Naive thymus-derived CD8-positive, alpha-beta T cell (primary cell): ENCODE data around the gene CACNB1. TPM values are rescaled to one million over a fixed set of nuclear protein-coding genes. Genes with fewer than 3 reads are reported as not detected.

Source experiments
- ATAC-seq, 2 donors: fragments of 150-1000 bp; cut with Tn5 transposase in 1 of 2; sonication (Bioruptor Pico), chemical (Tn5 transposase) in 1 of 2; 1 replicate in 1 of 2; 2 replicates in 1 of 2; pipeline ENCODE4 v1.10.0; 2021; ENCODE audit warnings: mild to moderate bottlenecking in 2 of 2, moderate library complexity in 2 of 2
- POLR2A ChIA-PET: fragments of 350-600 bp; sonication (Branson Sonifier 250); formaldehyde crosslinking; loops from one replicate; lab custom pipeline; 2021; ENCODE audit warnings: antibody characterized with exemption; lab: Charles Lee
- DNase-seq, 10 donors: peaks; one replicate each; pipeline versions ENCODE4 v3.0.0 to v3.0.0-alpha.2; 2020 to 2022
- H3K27ac Mint-ChIP-seq, 10 donors: one replicate each; pipeline ENCODE4 v1.8.0; 2020 to 2022; ENCODE audit warnings: mild to moderate bottlenecking in 10 of 10, mixed read lengths in 10 of 10, moderate library complexity in 4 of 10, inconsistent platforms in 1 of 10
- H3K27me3 Mint-ChIP-seq, 5 donors: one replicate each; pipeline ENCODE4 v1.8.0; 2021 to 2022; ENCODE audit warnings: mixed read lengths in 5 of 5
- H3K36me3 Mint-ChIP-seq, 3 donors: one replicate each; pipeline ENCODE4 v1.8.0; 2020 to 2022; ENCODE audit warnings: mixed read lengths in 3 of 3, mild to moderate bottlenecking in 2 of 3, inconsistent platforms in 1 of 3
- H3K4me1 Mint-ChIP-seq, 4 donors: one replicate each; pipeline ENCODE4 v1.8.0; 2021 to 2022; ENCODE audit warnings: mixed read lengths in 4 of 4
- H3K4me3 Mint-ChIP-seq, 10 donors: one replicate each; pipeline ENCODE4 v1.8.0; 2020 to 2022; ENCODE audit warnings: mild to moderate bottlenecking in 10 of 10, mixed read lengths in 10 of 10, moderate library complexity in 6 of 10, inconsistent platforms in 1 of 10
- H3K9me3 Mint-ChIP-seq, 9 donors: one replicate each; pipeline ENCODE4 v1.8.0; 2020 to 2022; ENCODE audit warnings: mixed read lengths in 9 of 9, mild to moderate bottlenecking in 3 of 9, inconsistent platforms in 1 of 9, moderate library complexity in 1 of 9
- polyA plus RNA-seq, 3 donors: library from polyadenylated mRNA; unstranded; fragments of 300-500 nt; fragmentation: Illumina TruSeq; gene quantifications; one replicate each; pipeline ENCODE4 v1.2.3, GENCODE V29; 2021
- total RNA-seq, 8 experiments: library from RNA in 2 of 8; stranded (reverse) in 2 of 8; gene quantifications; one replicate each; pipeline ENCODE4 v1.2.3 and lab custom pipeline; 2021 to 2026

CACNB1 gene
- total and polyA plus RNA-seq, 5 experiments from 2014 or later, result 0.75 to 12.0 (median 6.3) TPM; not detected in 1

GRCh38 chr17:39212195-39212810, 14.8 kb upstream of the CACNB1 start:
- H3K4me3 Mint-ChIP-seq, result peak overlapping the region in 2 of 10 donors; percentile 14 to 34
- peak overlapping the region in 2 of 10 donors; percentile 8 to 31 for H3K27ac Mint-ChIP-seq
- DNase-seq (no peak), ATAC-seq (no peak)
- peaks cover 0 to 14% (median 5%) of the 10 kb centered on the region in 5 donors for H3K27me3 Mint-ChIP-seq
- H3K9me3 Mint-ChIP-seq, result no peaks in the 10 kb centered on the region
- POLR2A ChIA-PET, result no interaction called here
- H3K36me3 Mint-ChIP-seq, result no peaks in the 10 kb centered on the region
- H3K4me1 Mint-ChIP-seq, result peaks cover 17 to 35% (median 31%) of the 10 kb centered on the region in 4 donors

GRCh38 chr17:39210093-39210434, 12.6 kb upstream of the CACNB1 start:
- H3K27ac Mint-ChIP-seq, result peak overlapping the region in 7 of 10 donors; percentile 72 to 94 (median 82)
- H3K9me3 Mint-ChIP-seq, result no peaks in the 10 kb centered on the region
- POLR2A ChIA-PET, result interaction anchor here (0.7 to 7.3 kb wide), 5 partner anchors 11 to 252 kb away, joined by 3 to 134 read pairs (median 9); partner anchors contain the start of gene RPL19

GRCh38 chr17:39209317-39210092, 12.0 kb upstream of the CACNB1 start:
- no peaks in the 10 kb centered on the region for H3K9me3 Mint-ChIP-seq
- peak overlapping the region; percentile 67 to 95 (median 90) for H3K27ac Mint-ChIP-seq
- H3K4me3 Mint-ChIP-seq, result peak overlapping the region; percentile 46 to 75 (median 68)
- peak; percentile 76 to 78 for ATAC-seq
- peaks cover 19 to 40% (median 38%) of the 10 kb centered on the region in 4 donors for H3K4me1 Mint-ChIP-seq
- POLR2A ChIA-PET, result interaction anchor here (0.7 to 7.3 kb wide), 9 partner anchors 8 to 384 kb away, joined by 3 to 134 read pairs (median 5); partner anchors contain the start of genes CWC25, RPL19 and STAC2
- H3K27me3 Mint-ChIP-seq, result no peaks in the 10 kb centered on the region
- peak; percentile 58 to 91 (median 74) for DNase-seq
- peaks cover 0 to 8% (median 0%) of the 10 kb centered on the region in 3 donors for H3K36me3 Mint-ChIP-seq

More at GRCh38 chr17:39210093-39210434, 12.6 kb upstream of the CACNB1 start:
- Mint-ChIP-seq H3K36me3 (peaks cover 0 to 2% (median 0%) of the 10 kb centered on the region in 3 donors), H3K27me3 (no peaks in the 10 kb centered on the region), H3K4me1 (peaks cover 19 to 41% (median 38%) of the 10 kb centered on the region in 4 donors), H3K4me3 (peak overlapping the region; percentile 32 to 84 (median 68))
- ATAC-seq (no peak), DNase-seq (no peak)

- POLR2A ChIA-PET, result interaction anchor here (1.1 to 7.3 kb wide), 8 partner anchors 9 to 384 kb away, joined by 4 to 134 read pairs (median 7); partner anchors contain the start of genes CWC25, RPL19 and STAC2
- ATAC-seq (peak; percentile 12 to 35), DNase-seq (peak in 8 of 10 donors; percentile 22 to 40 (median 31))
- Mint-ChIP-seq H3K36me3 (peaks cover 0 to 14% (median 3%) of the 10 kb centered on the region in 3 donors), H3K27me3 (no peaks in the 10 kb centered on the region), H3K27ac (peak overlapping the region in 9 of 10 donors; percentile 67 to 95 (median 91)), H3K9me3 (no peaks in the 10 kb centered on the region), H3K4me1 (peaks cover 20 to 42% (median 38%) of the 10 kb centered on the region in 4 donors), H3K4me3 (peak overlapping the region; percentile 46 to 75 (median 62))
Measured at GRCh38 chr17:39208893-39209292, 11.4 kb upstream of the CACNB1 start.

GRCh38 chr17:39208136-39208535, 10.7 kb upstream of the CACNB1 start:
- POLR2A ChIA-PET, result interaction anchor here (0.5 to 7.3 kb wide), 9 partner anchors 8 to 383 kb away, joined by 3 to 134 read pairs (median 5); partner anchors contain the start of genes CWC25, RPL19 and STAC2
- ATAC-seq, result peak; percentile 37 to 41
- Mint-ChIP-seq H3K27ac (peak overlapping the region; percentile 43 to 95 (median 90)), H3K27me3 (no peaks in the 10 kb centered on the region), H3K4me1 (peaks cover 20 to 48% (median 38%) of the 10 kb centered on the region in 4 donors), H3K4me3 (peak overlapping the region in 8 of 10 donors; percentile 54 to 75 (median 67)), H3K9me3 (no peaks in the 10 kb centered on the region), H3K36me3 (peaks cover 0 to 22% (median 7%) of the 10 kb centered on the region in 3 donors)
- peak in 3 of 10 donors; percentile 9 to 34 (median 28) for DNase-seq

GRCh38 chr17:39205112-39205526, 7.7 kb upstream of the CACNB1 start:
- POLR2A ChIA-PET, result interaction anchor here (0.7 to 7.3 kb wide), 2 partner anchors 16 to 36 kb away, joined by 3 to 134 read pairs; no protein-coding TSS in a partner anchor
- Mint-ChIP-seq H3K36me3 (peaks cover 5 to 51% (median 22%) of the 10 kb centered on the region in 3 donors), H3K4me1 (peaks cover 24 to 64% (median 60%) of the 10 kb centered on the region in 4 donors)

GRCh38 chr17:39204245-39204644, 6.8 kb upstream of the CACNB1 start:
- peaks cover 30 to 65% (median 61%) of the 10 kb centered on the region in 4 donors for H3K4me1 Mint-ChIP-seq
- POLR2A ChIA-PET, result interaction anchor here (0.5 to 7.3 kb wide), 2 partner anchors 37 to 211 kb away, joined by 3 to 134 read pairs; no protein-coding TSS in a partner anchor
- no peaks in the 10 kb centered on the region for H3K27me3 Mint-ChIP-seq
- H3K27ac Mint-ChIP-seq, result peak overlapping the region in 7 of 10 donors; percentile 26 to 78 (median 59)
- H3K9me3 Mint-ChIP-seq, result no peaks in the 10 kb centered on the region
- ATAC-seq (no peak), DNase-seq (no peak)
- peaks cover 5 to 54% (median 22%) of the 10 kb centered on the region in 3 donors for H3K36me3 Mint-ChIP-seq
- peak overlapping the region in 1 of 10 donors; percentile 50 for H3K4me3 Mint-ChIP-seq

More at GRCh38 chr17:39205112-39205526, 7.7 kb upstream of the CACNB1 start:
- DNase-seq (no peak), ATAC-seq (no peak)
- Mint-ChIP-seq H3K27ac (peak overlapping the region in 4 of 10 donors; percentile 4 to 66 (median 30)), H3K4me3 (peak overlapping the region in 1 of 10 donors; percentile 20), H3K27me3 (no peaks in the 10 kb centered on the region), H3K9me3 (no peaks in the 10 kb centered on the region)

GRCh38 chr17:39200957-39201510, 3.6 kb upstream of the CACNB1 start:
- POLR2A ChIA-PET, result interaction anchor here (0.6 to 2.7 kb wide), 6 partner anchors 10 to 216 kb away, joined by 3 to 57 read pairs (median 13); partner anchors contain the start of gene ARL5C
- H3K9me3 Mint-ChIP-seq, result no peaks in the 10 kb centered on the region
- H3K27ac Mint-ChIP-seq, result peak overlapping the region; percentile 98 to 100 (median 99)
- no peaks in the 10 kb centered on the region for H3K27me3 Mint-ChIP-seq
- DNase-seq (no peak), ATAC-seq (no peak)
- peak overlapping the region; percentile 86 to 99 (median 96) for H3K4me3 Mint-ChIP-seq
- H3K36me3 Mint-ChIP-seq, result peaks cover 5 to 54% (median 22%) of the 10 kb centered on the region in 3 donors
- peaks cover 20 to 63% (median 52%) of the 10 kb centered on the region in 4 donors for H3K4me1 Mint-ChIP-seq

- Mint-ChIP-seq H3K9me3 (no peaks in the 10 kb centered on the region), H3K27ac (peak within 1 kb of the TSS; percentile 98 to 100 (median 99)), H3K36me3 (peaks cover 5 to 55% (median 22%) of the 10 kb centered on the region in 3 donors), H3K4me1 (peaks cover 23 to 71% (median 59%) of the 10 kb centered on the region in 4 donors), H3K27me3 (no peaks in the 10 kb centered on the region), H3K4me3 (peak within 1 kb of the TSS; percentile 86 to 99 (median 96))
- ATAC-seq, result peak; percentile 73 to 81
- POLR2A ChIA-PET, result interaction anchor here (0.5 to 2.7 kb wide), 44 partner anchors 8 to 1074 kb away, joined by 3 to 57 read pairs (median 4); partner anchors contain the start of genes ARL5C, CDK12, FBXO47 and LASP1
- peak in 8 of 10 donors; percentile 65 to 97 (median 74) for DNase-seq
Measured at GRCh38 chr17:39200070-39200879, 2.8 kb upstream of the CACNB1 start, which contains the start of gene RPL19. TSS of gene RPL19 (plus strand) at chr17:39200283. CDS start at chr17:39200345, 62 bp downstream.

GRCh38 chr17:39199820-39200069, 2.3 kb upstream of the CACNB1 start:
- POLR2A ChIA-PET, result interaction anchor here (0.5 to 2.7 kb wide), 42 partner anchors 8 to 1075 kb away, joined by 3 to 57 read pairs (median 4); partner anchors contain the start of genes ARL5C, CDK12, FBXO47 and LASP1
- peak; percentile 62 to 71 for ATAC-seq
- Mint-ChIP-seq H3K4me1 (peaks cover 23 to 74% (median 62%) of the 10 kb centered on the region in 4 donors), H3K36me3 (peaks cover 5 to 50% (median 22%) of the 10 kb centered on the region in 3 donors), H3K4me3 (peak overlapping the region; percentile 86 to 99 (median 96)), H3K27me3 (no peaks in the 10 kb centered on the region), H3K27ac (peak overlapping the region; percentile 98 to 100 (median 99)), H3K9me3 (no peaks in the 10 kb centered on the region)
- peak in 9 of 10 donors; percentile 67 to 95 (median 86) for DNase-seq
